ENCODE data around the gene TSHR.
"Not testable (repeated sequence)": the region's sequence is repeated elsewhere in the genome, so short reads cannot be mapped to it uniquely, and the experiment has no call there.

TSHR gene

DNA sequence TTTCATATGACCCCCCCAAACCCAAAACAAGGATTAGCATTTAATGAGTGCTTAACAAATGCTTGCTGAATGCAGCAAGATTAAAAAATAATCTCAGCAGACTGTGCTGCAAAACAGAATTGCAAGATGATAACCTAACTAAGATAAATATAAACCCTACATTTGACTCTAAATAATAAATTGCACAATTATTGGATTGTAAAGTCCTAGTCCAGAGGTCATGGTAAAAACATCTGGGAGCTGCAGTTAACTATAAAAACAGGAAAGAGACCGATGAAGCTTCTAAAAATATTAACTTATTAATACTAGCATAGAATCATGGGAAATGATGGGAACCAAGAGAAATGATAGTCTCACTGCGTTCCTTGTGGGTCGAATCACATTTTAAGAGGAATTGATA, 37.2 kb downstream of the TSHR start:
- no peak for FAIRE-seq
- no peak for DNase-seq (ENCODE audit: low spot score)

DNA sequence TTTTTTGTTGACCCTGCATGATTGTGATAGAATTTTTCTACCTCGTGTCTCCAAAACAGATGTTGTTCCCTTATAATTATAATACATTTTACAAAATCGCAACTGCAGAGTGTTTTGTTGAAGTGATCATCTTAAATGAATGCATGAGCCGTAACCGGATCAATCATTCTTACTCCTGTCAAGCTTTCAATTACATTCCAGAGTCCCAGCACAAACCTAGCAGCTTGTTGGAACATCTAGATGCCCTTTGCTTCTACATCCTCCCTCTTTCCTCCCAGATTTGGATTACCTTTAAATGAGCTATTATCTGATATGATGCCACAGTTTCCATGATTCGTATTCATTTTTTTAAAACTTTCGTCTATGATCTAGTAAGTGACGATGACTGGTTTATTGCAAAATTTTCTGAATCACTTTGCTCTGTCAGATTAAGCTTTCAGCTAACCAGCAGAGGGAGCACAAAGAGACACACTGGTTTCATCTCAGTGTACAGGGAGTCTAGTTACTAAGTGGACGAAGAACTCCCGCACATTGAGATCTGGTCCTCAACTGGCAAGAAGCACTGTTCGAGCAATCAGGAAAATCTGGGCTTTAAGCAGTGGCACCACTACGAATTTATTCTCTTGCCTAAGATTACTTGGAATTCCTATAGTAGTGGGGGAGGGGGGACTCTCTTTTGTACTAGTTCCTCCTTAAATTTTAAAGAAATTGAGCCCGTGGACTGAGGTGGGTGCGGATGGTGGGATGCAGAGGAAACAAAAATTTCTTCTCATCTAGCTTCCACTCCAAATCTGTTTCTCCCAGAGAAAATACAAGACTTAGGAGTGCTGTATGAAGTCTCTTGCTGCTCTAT, 40.9 kb downstream of the TSHR start:
- DNase-seq (ENCODE audit: low spot score) (peak; percentile 68), FAIRE-seq (peak; percentile 76)

DNA sequence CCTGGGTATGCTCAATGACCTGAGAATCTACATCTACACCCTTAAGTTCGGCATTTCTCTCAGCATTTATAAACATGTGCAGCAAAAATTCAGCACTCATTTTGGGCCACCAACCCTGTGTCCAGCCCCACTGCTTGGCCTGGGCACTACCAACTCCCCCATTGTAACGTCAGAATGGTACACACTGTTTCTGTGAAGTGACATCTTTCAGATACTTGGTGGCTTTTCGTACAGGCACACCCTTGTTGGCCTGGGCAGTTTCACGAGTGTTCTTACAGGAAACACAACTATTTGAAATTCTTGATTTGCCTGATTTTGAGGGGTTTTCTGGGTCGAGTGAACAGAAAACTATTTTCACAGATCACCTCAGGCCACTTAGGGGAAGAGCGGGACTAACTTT, 46.0 kb downstream of the TSHR start:
- DNase-seq (ENCODE audit: low spot score) (no peak), FAIRE-seq (no peak)

DNA sequence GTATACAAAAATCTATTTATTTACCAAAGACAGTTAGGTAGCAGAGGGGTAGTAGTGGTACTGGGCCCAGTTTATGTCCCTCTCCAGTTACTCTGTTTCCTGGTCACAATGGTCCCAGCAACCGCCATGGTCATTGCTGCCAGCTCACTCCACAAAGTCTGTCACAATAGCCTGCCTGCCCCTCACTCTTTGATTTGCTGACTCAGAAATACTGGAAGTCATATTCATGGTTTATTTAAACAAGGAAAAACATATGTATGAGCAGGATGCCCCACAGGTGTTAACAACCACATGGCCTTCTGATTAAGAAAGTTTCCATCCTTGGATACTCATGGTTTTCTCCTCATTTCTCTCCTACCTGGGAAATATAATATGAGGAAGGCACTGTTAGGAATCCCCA, 49.2 kb downstream of the TSHR start:
- DNase-seq (ENCODE audit: low spot score) (no peak), FAIRE-seq (no peak)

DNA sequence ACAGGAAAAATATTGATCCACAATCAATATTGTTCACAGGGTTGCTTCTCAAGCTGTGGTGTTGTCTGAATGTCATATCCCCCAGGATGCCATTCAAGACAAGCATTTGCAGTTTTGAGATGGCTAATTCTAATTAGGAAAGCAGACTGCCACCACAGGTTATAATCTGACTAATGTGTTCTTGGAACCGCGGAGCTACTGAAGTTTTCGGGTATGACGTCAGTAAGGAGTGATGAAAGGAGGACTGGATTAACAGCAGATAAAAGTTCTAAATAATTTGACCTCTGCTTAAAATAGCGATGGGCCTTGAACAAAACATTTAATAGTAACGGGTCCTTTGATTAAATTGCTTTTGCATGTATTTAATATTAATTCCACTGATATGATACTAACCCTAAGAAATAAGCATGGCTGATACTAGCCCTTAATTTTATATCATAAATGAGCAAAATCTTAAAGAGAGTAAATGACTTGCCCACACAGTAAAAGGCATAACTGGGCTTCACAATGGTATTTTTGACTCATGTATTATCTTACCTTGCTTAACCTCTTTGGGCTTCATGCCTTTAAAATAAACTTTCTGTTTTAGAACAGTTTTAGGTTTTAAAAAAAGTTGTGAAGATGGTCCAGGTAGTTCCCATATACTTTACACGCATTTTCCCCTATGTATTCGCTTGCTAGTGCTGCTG, 50.3 kb downstream of the TSHR start:
- no peak for FAIRE-seq

DNA sequence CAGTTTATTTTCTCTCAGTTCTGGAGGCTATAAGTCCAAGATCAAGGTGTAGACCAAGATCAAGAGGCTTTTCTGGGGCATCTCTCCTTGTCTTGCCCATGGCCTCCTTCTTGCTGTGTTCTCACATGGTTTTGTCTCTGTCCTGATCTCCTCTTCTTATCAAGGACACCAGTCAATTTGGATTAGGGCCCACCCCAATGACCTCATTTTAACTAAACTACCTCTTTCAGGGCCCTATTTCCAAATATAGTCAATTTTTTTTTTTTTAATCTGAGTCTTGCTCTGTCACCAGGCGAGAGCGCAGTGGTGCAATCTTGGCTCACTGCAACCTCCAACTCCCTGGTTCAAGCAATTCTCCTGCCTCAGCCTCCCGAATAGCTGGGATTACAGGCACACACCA, 50.8 kb downstream of the TSHR start:
- FAIRE-seq (no peak), DNase-seq (ENCODE audit: low spot score) (no peak)

More for the DNA sequence above, 50.3 kb downstream of the TSHR start:
- DNase-seq (ENCODE audit: low spot score): no peak

DNA sequence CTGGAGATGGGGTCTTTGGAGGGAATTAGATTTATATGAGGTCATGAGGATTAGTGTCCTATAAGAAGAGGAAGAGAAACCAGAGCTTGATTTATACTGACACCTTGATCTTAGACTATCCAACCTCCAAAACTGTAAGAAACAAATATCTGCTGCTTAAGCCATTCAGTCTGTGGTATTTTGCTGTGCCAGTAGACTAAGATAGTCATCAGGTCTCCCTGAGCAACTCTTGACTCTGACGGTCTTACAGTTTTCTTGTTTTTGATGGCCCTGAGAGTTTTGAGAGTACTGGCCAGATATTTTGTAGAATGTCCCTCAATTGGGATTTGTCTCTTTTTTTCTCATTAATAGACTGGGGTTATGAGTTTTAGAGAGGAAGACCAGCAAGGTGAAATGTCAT, 51.7 kb downstream of the TSHR start:
- no peak for FAIRE-seq

DNA sequence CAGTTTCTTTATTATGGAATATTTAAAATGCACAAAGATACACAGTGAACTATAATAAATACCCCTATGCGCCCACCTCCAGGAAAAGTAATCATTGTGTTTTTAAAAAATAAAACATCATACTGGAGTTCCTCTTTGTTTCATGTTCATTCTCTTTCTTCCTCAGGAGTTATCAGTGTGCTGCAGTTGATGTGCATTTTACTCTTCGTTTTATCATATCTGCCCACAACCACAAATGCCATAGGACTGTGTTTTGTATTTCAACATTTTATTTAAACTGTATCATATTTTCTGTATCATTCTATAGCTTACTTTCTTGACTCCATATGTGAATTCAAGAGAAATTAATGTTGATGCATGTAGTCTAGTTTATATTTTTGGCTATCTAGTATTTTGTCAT, 53.9 kb downstream of the TSHR start:
- no peak for DNase-seq (ENCODE audit: low spot score)
- FAIRE-seq: no peak

More for the DNA sequence above, 51.7 kb downstream of the TSHR start:
- no peak for DNase-seq (ENCODE audit: low spot score)

DNA sequence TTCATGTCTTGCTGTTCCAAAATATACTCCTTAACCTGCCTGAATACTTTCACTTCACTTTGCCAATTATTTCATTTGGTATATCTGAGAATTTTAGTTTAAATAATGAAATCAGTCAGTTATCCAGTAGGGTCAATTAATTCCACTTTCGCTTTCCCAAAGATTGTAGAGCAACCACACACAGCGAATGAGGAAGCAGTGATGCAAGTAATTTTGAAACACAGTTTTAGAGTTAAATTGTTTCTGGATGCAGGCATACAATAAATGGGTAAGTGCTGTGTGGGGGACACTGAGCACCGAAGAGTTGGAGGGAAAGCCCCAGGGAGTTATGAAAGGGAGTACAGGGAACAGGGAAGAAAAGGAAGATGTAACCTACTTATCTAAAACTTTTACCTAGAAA, 62.8 kb downstream of the TSHR start:
- FAIRE-seq: no peak
- no peak for DNase-seq (ENCODE audit: low spot score)

DNA sequence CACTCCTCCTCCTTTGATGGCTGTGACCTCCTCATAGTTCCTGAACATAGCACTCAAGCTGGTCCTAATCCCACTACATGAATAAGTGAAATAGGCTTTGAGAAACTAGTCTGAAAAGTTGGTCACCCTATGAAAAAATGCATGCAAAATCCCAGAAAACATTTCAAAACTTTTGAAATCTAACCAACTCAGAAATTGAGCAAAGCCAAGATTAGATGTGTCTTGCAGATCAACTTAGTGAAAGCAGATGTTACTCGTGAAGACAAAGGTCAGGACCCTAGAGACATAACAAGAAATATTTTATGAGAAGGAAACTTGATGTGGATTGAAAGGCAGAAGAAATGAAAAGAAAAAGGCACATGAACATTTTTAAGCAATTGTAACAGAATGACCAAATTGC, 63.3 kb downstream of the TSHR start:
- FAIRE-seq: no peak
- DNase-seq (ENCODE audit: low spot score): no peak

DNA sequence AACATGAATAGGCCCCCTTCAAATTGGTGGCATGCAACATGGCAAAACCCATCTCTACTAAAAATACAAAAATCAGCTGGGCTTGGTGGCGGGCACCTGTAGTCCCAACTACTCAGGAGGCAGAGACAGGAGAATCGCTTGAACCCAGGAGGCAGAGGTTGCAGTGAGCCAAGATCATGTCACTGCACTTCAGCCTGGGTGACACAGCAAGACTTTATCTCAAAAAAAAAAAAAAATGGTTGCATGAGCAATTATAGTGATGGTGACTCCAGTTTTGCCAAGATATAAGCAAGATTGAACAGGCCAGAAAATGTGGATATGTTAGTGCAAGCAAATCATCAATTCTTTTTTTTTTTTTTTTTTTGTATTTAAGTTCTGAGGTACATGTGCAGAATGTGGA, 63.7 kb downstream of the TSHR start:
- FAIRE-seq; DNase-seq (ENCODE audit: low spot score): not testable (repeated sequence)

DNA sequence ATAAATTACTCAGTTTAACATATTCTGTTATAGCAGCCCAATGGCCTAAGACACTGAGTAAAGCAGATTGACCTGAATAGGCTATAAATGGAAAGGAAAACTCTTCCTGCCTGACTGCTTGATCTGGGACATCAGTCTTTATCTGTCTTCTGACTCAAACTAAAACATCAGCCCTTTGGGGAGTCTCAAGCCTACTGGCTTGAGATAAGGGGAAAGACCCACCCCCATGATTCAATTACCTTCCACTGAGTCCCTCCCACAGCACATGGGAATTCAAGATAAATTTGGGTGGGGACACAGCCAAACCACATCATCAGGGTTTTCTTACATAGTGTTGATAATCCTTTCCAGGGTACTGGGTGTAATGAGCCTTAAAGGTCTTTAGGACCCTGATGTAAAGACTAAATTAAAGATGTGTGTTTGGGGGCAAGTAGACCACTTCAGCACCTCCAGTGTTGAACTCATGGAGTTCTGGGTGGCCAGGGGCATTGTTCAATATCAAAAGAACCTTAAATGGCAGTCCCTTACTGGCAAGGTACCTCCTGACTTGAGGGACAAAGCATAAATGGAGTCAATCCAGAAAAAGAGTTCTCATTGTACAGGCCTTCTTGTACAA, 67.8 kb downstream of the TSHR start:
- no peak for DNase-seq (ENCODE audit: low spot score)
- no peak for FAIRE-seq

DNA sequence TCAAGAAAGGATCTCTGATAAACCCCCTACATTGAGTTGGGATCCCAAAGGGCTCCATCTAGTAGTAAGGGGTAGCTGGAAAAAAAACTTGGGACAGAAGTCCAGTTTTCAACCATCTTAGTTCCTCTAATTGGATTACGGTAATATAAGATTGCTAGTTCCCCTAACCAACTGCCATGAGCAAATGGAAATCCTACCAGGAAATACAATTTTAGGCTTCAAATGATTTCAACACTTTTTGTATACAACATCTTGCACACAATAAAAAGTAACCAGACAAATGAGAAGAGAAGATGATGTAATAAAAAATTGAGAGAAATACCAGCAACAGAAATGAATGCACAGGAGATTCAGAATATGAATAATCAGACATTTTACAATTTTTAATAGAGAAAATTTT, 73.0 kb downstream of the TSHR start:
- no peak for FAIRE-seq
- no peak for DNase-seq (ENCODE audit: low spot score)

DNA sequence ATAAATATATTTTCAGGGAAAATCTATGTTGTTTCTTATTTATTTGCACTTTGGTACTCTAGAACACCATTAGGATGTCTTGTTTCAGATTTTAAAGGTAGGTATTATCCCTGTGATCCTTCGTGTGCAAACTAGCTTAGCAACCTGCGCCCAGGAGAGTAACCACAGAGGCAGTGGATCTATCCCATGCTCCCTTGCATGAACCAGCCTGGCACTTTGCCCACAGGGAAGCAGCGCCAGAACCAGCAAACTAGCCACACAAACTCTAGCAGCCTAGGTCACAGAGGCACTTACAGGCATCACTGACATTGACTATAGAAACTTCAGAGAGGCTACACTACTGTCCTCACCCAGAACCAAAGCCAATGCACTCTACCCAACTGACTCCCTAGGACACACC, 76.1 kb downstream of the TSHR start:
- DNase-seq (ENCODE audit: low spot score): no peak
- no peak for FAIRE-seq

DNA sequence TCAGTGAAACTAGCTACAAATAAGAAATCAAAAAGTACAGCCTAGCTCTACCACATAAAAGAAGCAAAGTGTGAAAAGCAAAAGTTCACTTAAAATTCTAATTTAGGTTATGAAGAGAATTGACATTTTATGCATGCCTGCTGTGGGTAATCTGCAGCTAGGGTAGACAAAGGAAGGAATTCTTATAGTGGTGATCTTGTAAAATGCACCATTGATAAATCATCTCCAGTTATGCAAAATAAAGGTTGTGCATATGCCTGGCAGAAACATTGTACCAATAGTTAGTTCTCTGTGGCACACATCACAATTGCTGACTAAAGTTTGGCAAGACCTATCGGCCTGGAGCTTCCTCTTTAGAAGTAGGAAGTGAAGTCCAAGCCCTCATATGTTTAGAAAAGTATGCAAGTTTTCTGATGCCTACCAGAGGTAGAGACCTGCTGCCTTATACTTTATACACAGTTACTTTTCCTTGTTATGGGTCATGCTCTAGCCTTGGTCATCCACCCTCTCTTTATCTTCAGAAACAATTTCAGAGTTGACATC, 78.3 kb downstream of the TSHR start:
- FAIRE-seq (no peak), DNase-seq (ENCODE audit: low spot score) (no peak)

DNA sequence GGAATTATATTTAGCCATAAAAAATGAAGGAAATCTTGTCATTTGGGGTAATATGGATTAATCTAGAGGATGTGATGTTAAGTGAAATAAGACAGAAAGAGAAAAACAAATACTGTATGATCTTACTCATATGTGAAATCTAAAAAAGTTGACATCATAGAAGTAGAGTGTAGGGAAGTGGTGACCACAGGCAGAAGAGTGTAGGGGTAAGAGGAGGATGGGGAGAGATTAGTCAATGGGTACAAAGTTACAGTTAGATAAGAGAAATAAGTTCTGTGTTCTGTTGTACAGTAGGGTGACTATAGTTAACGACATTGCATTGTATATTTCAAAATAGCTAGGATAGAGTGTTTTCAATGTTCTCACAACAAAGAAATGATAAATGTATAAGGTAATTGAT, 87.0 kb downstream of the TSHR start:
- DNase-seq (ENCODE audit: low spot score): no peak
- FAIRE-seq: no peak

DNA sequence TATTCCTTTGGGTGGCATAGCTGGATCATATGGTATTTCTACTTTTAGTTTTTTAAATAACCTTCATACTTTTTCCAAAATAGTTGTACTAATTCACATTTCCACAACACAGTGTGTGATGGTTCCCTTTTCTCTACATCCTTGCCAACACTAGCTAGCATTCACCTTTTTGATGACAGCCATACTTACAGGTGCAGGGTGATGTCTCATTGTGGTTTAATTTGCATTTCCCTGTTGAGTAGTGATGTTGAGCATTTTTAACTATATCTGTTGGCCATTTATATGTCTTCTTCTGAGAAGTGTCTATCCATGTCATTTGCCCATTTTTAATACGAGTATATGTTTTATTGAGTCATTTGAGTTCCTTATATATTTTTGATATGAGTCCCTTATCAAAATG, 96.1 kb downstream of the TSHR start:
- DNase-seq (ENCODE audit: low spot score): no peak
- no peak for FAIRE-seq

DNA sequence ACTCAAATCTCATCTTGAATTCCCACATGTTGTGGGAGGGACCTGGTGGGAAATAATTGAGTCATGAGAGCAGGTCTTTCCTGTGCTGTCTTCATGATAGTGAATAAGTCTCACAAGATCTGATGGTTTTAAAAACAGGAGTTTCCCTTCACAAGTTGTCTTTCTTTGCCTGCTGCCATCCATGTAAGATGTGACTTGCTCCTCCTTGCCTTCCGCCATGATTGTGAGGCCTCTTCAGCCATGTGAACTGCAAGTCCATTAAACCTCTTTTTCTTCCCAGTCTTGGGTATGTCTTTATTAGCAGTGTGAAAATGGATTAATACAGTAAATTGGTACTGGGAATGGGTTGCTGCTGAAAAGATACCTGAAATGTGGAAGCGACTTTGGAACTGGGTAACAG, 98.6 kb downstream of the TSHR start:
- FAIRE-seq: not testable (repeated sequence)

DNA sequence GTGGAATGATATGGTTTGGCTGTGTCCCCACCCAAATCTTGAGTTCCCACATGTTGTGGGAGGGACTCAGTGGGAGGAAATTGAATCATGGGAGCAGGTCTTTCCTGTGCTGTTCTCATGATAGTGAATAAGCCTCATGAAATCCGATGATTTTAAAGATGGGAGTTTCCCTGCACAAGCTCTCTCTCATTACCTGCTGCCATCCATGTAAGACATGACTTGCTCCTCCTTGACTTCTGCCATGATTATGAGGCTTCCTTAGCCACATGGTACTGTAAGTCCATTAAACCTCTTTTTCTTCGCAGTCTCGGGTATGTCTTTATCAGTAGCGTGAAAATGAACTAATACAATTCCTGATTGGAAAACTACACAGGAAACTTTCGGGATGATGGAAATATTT, 100.5 kb downstream of the TSHR start:
- DNase-seq (ENCODE audit: low spot score) (no peak), FAIRE-seq (no peak)

More for the DNA sequence above, 98.6 kb downstream of the TSHR start:
- DNase-seq (ENCODE audit: low spot score): not testable (repeated sequence)

DNA sequence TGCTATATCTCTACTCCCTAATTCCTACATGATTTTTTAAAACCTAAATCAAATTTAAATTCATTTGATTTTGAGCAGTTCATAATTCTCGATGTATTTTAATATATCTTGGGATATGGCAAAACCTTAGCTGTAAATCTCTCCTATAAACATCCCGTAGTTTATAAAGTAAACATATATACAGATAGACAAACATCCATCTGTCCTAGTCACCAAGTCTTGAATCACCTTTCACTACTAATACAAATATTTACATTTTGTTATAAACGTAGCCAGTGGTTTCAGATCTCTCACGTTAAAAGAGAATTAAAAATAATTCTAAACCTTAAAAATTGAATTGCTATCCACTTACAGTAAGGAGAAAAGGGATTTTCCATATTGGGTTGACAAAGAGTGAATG, 107.0 kb downstream of the TSHR start:
- DNase-seq (ENCODE audit: low spot score): no peak
- no peak for FAIRE-seq

DNA sequence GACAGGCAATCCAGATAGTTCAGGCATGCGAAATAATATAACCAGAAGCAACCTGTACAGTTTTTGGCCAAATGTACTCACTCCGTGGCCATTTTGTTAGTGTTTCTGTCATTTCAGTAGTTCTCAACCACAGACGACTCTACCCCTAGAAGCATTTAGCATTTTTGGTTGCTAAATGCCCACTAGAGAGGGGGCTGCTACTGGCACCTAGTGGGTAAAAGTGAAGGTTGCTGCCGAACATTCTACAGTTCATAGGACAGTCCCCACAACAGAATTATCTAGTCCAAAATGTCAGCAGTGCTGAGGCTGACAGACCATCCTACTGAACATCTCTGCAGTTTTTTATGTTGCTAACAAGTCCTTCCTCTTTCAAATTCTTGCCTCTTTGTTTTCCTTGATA, 107.4 kb downstream of the TSHR start:
- no peak for FAIRE-seq
- peak; percentile 27 for DNase-seq (ENCODE audit: low spot score)

DNA sequence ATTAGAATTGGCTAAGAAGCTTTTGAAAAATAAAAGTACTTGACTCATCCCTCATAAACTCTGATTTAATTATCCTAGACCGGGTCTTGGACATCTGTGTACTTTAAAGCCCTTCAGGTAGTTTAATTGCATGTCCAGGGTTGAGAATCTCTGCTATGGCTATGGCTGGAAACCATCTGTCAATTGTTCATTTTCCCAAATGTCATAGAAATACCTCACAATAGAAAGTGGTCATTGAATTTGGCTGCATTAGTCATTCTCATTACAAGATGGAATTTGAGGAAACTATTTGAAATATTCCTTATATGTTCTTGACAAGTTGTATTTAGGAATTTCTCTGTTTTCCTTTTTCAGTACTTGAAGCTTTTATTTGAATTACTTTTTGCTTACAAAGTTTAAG, 111.3 kb downstream of the TSHR start:
- DNase-seq (ENCODE audit: low spot score): peak; percentile 8

More for the DNA sequence above, 111.3 kb downstream of the TSHR start:
- FAIRE-seq: no peak
